Progenitor cell of endocrine pancreas (in vitro differentiated cells): ENCODE measurements around the gene LRRFIP1. TPM values are rescaled to one million over a fixed set of nuclear protein-coding genes. Genes with fewer than 3 reads are reported as not detected.

Experiments
- DNase-seq: peaks from one replicate; pipeline ENCODE4 v3.0.0; 2021; ENCODE audit warnings: low spot score; ENCODE audit not compliant: unreplicated experiment
- H3K27ac Mint-ChIP-seq: 2 replicates; pipeline ENCODE4 v1.8.0; 2021; ENCODE audit warnings: mild to moderate bottlenecking, moderate library complexity, mixed read lengths
- H3K27me3 Mint-ChIP-seq: 2 replicates; pipeline ENCODE4 v1.8.0; 2021; ENCODE audit warnings: mixed read lengths
- H3K36me3 Mint-ChIP-seq: 2 replicates; pipeline ENCODE4 v1.8.0; 2022; ENCODE audit warnings: mixed read lengths; ENCODE audit not compliant: insufficient read depth
- H3K4me1 Mint-ChIP-seq: 2 replicates; pipeline ENCODE4 v1.8.0; 2021; ENCODE audit warnings: low read depth, mixed read lengths
- H3K4me3 Mint-ChIP-seq: 2 replicates; pipeline ENCODE4 v1.8.0; 2021; ENCODE audit warnings: low read depth, mild to moderate bottlenecking, moderate library complexity, mixed read lengths
- H3K9me3 Mint-ChIP-seq: 2 replicates; pipeline ENCODE4 v1.8.0; 2021; ENCODE audit warnings: low read depth, mixed read lengths
- total RNA-seq: library from RNA; stranded (reverse); gene quantifications from 2 replicates; pipeline ENCODE4 v1.2.1, GENCODE V29; 2021
- TF ChIP-seq, protein P1 (sequence below): fragments of 200-600 bp; sonication (generic); IDR thresholded peaks from one replicate; pipeline ENCODE4 v1.5.0; 2021; ENCODE audit warnings: antibody characterized with exemption, mild to moderate bottlenecking; ENCODE audit not compliant: unreplicated experiment

LRRFIP1 gene
- total RNA-seq, 1 donor from 2014 or later = 68.6 TPM

DNA sequence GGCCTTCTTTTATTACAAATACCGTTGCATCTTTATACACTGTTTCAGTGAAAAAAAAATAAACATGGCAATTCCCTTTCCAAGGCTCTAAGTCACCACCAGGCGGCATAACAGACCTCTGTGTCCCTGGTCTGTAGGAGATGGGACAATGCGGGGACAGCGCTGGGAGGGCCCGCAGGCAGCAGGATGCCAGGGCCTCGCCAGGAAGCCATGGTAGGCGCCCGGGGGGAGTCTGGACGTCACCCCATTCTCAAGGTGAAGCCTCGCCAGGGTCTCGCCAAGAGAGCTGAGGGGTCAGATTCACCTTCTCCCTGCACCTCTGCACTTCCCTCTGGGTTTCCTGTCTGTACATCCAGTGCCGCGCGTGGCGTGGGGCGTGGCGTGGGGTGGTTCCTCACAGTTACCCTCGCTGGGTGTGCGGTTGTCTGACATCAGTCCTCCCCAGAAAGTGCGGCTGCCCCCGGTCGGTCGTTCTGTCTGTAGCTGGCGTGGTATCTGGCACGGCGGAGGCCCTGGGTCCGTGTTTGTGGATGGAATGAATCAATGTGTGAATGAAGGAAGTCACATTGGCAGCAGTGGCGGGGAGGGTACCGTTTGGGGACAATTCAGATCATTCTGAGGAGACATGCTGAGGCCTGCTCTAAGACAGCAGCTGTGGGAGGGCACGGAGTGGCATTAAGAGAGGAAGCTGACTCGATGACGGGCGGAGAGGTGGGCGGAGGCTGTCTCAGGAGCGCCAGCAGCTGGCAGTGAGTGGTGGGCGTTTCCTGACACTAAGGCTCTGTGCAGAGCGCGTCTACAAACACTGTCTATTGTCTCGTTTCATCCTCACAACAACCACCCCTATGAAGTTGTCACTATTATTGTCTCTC is 46.0 kb downstream of the LRRFIP1 start:
- peaks cover 34% of the 10 kb centered on the region for H3K4me1 Mint-ChIP-seq
- no peak overlapping the region for H3K27ac Mint-ChIP-seq
- TF ChIP-seq, protein P1, sequence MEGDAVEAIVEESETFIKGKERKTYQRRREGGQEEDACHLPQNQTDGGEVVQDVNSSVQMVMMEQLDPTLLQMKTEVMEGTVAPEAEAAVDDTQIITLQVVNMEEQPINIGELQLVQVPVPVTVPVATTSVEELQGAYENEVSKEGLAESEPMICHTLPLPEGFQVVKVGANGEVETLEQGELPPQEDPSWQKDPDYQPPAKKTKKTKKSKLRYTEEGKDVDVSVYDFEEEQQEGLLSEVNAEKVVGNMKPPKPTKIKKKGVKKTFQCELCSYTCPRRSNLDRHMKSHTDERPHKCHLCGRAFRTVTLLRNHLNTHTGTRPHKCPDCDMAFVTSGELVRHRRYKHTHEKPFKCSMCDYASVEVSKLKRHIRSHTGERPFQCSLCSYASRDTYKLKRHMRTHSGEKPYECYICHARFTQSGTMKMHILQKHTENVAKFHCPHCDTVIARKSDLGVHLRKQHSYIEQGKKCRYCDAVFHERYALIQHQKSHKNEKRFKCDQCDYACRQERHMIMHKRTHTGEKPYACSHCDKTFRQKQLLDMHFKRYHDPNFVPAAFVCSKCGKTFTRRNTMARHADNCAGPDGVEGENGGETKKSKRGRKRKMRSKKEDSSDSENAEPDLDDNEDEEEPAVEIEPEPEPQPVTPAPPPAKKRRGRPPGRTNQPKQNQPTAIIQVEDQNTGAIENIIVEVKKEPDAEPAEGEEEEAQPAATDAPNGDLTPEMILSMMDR = peak; percentile 59
- no peak for DNase-seq
- H3K36me3 Mint-ChIP-seq = peaks cover 1% of the 10 kb centered on the region
- no peaks in the 10 kb centered on the region for H3K9me3 Mint-ChIP-seq
- H3K27me3 Mint-ChIP-seq = no peaks in the 10 kb centered on the region
- no peak overlapping the region for H3K4me3 Mint-ChIP-seq

DNA sequence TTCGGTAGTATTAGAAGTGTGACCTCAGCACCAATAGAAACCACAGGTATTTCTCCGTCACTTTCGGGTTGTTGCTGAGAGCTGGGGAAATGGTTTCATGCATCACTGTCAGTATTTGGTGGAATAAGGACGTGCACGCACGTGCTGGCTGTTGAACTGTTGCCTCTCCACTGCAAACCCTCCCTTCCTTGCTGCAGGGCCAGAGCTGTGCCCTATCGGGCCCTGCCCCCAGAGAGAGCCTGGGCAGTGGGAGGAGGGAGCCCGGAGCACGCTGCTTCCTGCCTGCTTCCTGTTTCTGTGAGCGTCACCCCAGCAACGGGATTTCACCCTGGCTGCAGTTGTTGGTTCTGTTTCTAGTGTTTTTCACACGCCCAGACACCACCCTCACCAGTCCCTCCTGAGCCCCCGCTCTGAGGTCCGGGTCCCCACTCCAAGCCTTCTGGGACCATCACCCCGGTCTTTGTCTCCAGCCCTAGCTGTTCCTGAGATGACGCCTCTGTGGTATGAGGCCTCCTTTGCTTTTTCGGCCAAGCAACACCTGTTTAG is 47.4 kb downstream of the LRRFIP1 start:
- DNase-seq = no peak
- Mint-ChIP-seq H3K9me3 (no peaks in the 10 kb centered on the region), H3K36me3 (peaks cover 1% of the 10 kb centered on the region), H3K27me3 (no peaks in the 10 kb centered on the region), H3K4me3 (peak overlapping the region; percentile 20), H3K27ac (peak overlapping the region; percentile 89), H3K4me1 (peaks cover 26% of the 10 kb centered on the region)
- TF ChIP-seq, protein P1 = no peak

DNA sequence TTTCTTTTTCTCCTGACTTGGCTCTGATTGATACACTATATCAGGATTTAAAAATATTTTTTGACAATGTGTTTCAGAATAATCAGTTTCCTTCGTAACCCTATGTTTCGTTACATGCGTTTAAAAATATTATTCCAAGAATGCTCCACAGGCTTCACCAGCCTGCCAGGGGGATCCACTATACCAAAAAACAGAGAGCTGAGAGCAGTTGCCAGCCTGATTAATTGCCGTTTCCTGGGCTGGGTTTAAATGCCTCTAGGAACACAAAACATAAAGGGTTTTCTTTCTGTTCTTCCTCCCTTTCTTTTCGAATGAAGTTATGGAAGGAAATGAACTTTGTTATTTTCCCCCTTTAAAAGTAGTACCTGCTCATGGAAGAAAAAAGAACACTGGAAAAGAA is 47.9 kb downstream of the LRRFIP1 start:
- Mint-ChIP-seq H3K9me3 (no peaks in the 10 kb centered on the region), H3K36me3 (no peaks in the 10 kb centered on the region), H3K27ac (peak overlapping the region; percentile 89), H3K4me3 (no peak overlapping the region), H3K27me3 (no peaks in the 10 kb centered on the region), H3K4me1 (peaks cover 26% of the 10 kb centered on the region)
- TF ChIP-seq, protein P1 = no peak
- no peak for DNase-seq

DNA sequence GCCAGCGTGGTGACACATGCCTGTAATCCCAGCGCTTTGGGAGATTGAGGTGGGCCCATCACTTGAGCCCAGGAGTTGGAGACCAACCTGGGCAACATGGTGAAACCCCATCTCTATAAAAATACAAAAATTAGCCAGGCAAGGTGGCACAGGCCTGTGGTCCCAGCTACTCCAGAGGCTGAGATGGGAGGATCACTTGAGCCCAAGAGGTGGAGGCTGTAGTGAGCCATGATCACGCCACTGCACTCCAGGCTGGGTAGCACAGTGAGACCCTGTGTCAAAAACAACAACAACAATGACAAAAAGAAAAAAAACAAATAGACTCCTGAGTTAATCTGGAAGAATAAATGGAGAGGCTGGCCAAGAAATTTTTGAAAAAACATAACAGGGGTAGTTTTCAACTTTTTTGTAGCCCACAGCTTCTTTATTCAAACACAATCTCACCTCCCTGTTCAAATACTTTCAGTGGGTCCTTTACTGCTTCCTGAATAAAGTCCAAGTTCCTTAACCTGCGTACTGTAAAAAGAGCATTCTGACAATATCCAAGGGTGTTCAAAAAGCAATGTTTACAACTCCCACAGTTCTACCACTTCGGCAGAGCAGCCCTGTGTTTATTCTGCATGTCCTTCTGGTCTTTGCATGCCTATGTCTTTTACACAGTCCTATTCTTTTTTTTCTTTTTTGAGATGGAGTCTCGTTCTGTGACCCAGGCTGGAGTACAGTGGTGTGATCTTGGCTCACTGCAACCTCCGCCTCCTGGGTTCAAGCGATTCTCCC is 53.5 kb downstream of the LRRFIP1 start:
- no peak overlapping the region for H3K4me3 Mint-ChIP-seq
- peaks cover 5% of the 10 kb centered on the region for H3K4me1 Mint-ChIP-seq
- H3K27me3 Mint-ChIP-seq = no peaks in the 10 kb centered on the region
- H3K36me3 Mint-ChIP-seq = peaks cover 18% of the 10 kb centered on the region
- no peak overlapping the region for H3K27ac Mint-ChIP-seq
- TF ChIP-seq, protein P1 = no peak
- H3K9me3 Mint-ChIP-seq = no peaks in the 10 kb centered on the region
- no peak for DNase-seq

DNA sequence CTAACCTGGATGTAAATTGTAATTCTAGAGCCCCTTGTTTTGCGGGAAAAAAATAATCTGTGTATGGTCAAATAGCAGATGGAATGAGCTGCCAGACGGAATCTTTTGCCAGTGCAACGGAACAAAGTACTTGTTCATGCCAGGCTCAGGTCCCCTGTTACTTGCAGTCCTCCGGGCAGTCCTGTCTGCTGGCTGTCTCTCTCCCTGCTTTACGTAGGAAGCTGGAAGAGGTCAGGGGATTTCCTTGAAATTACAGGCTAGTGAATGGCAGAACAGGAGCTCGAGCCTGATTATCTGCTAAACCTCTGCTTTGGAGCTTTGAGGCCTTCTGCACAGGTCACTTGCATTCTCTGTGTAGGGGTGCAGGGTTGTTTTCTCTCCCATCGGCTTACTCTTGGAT is 54.8 kb downstream of the LRRFIP1 start:
- Mint-ChIP-seq H3K27ac (no peak overlapping the region), H3K4me3 (no peak overlapping the region), H3K9me3 (no peaks in the 10 kb centered on the region), H3K4me1 (no peaks in the 10 kb centered on the region), H3K36me3 (peaks cover 18% of the 10 kb centered on the region), H3K27me3 (no peaks in the 10 kb centered on the region)
- TF ChIP-seq, protein P1 = no peak
- DNase-seq = no peak
